ENCODE measurements around the gene VPS51. TPM values are rescaled to one million over a fixed set of nuclear protein-coding genes. Genes with fewer than 3 reads are reported as not detected.

The VPS51 gene
- total and polyA plus RNA-seq, 4 donors = 69.6 to 164 (median 124) TPM

GRCh38 chr11:65058012-65058411 lies 38.0 kb upstream of the VPS51 start:
- 76 to 89% methylated on average over 13 of the region's 13 CpGs for WGBS, 2 donors
- H3K36me3 ChIP-seq (ENCODE audit: control insufficient read depth in 4 of 4, insufficient read depth in 4 of 4, low read length in 4 of 4) = no peaks in the 10 kb centered on the region
- no peak for ATAC-seq (ENCODE audit: insufficient read depth, low FRiP score)
- no peak for TF ChIP-seq CTCF (IDR thresholded peaks at IDR 0.05; ENCODE audit: control extremely low read depth, extremely low read depth)
- H3K4me1 ChIP-seq (ENCODE audit: control insufficient read depth in 5 of 5, insufficient read depth in 5 of 5, low read length in 5 of 5) = no peaks in the 10 kb centered on the region
- no peak overlapping the region for H3K4me3 ChIP-seq
- H3K27me3 ChIP-seq (ENCODE audit: control insufficient read depth in 3 of 3, insufficient read depth in 3 of 3, low read length in 2 of 3) = no peaks in the 10 kb centered on the region
- DNase-seq = no peak
- H3K27ac ChIP-seq (ENCODE audit: low read depth in 1 of 2, low read length in 1 of 2) = no peak overlapping the region
- H3K9me3 ChIP-seq (ENCODE audit: control insufficient read depth in 4 of 4, insufficient read depth in 3 of 4, low read length in 3 of 4) = no peaks in the 10 kb centered on the region
- H3K9ac ChIP-seq (ENCODE audit: insufficient read depth in 1 of 2, low read length in 2 of 2) = no peak overlapping the region

GRCh38 chr11:65058419-65059054 lies 37.5 kb upstream of the VPS51 start, which contains the start of gene NAALADL1:
TSS of gene NAALADL1 (minus strand) at chr11:65058553. CDS start at chr11:65058521, 32 bp downstream.
- no peak for TF ChIP-seq CTCF (IDR thresholded peaks at IDR 0.05; ENCODE audit: control extremely low read depth, extremely low read depth)
- WGBS, 2 donors = 79 to 83% methylated on average over 8 of the region's 8 CpGs
- ATAC-seq (ENCODE audit: insufficient read depth, low FRiP score) (no peak), DNase-seq (no peak)
- Histone ChIP-seq H3K27me3 (ENCODE audit: control insufficient read depth in 3 of 3, insufficient read depth in 3 of 3, low read length in 2 of 3) (no peaks in the 10 kb centered on the region), H3K9me3 (ENCODE audit: control insufficient read depth in 4 of 4, insufficient read depth in 3 of 4, low read length in 3 of 4) (no peaks in the 10 kb centered on the region), H3K27ac (ENCODE audit: low read depth in 1 of 2, low read length in 1 of 2) (no peak within 1 kb of the TSS), H3K9ac (ENCODE audit: insufficient read depth in 1 of 2, low read length in 2 of 2) (no peak within 1 kb of the TSS), H3K4me1 (ENCODE audit: control insufficient read depth in 5 of 5, insufficient read depth in 5 of 5, low read length in 5 of 5) (no peaks in the 10 kb centered on the region), H3K36me3 (ENCODE audit: control insufficient read depth in 4 of 4, insufficient read depth in 4 of 4, low read length in 4 of 4) (no peaks in the 10 kb centered on the region), H3K4me3 (no peak within 1 kb of the TSS)

- DNase-seq (no peak), ATAC-seq (ENCODE audit: insufficient read depth, low FRiP score) (no peak)
- H3K27me3 ChIP-seq (ENCODE audit: control insufficient read depth in 3 of 3, insufficient read depth in 3 of 3, low read length in 2 of 3) = no peaks in the 10 kb centered on the region
- H3K4me3 ChIP-seq = no peak overlapping the region
- H3K27ac ChIP-seq (ENCODE audit: low read depth in 1 of 2, low read length in 1 of 2) = no peak overlapping the region
- TF ChIP-seq CTCF (IDR thresholded peaks at IDR 0.05; ENCODE audit: control extremely low read depth, extremely low read depth) = no peak
- H3K4me1 ChIP-seq (ENCODE audit: control insufficient read depth in 5 of 5, insufficient read depth in 5 of 5, low read length in 5 of 5) = no peaks in the 10 kb centered on the region
- H3K36me3 ChIP-seq (ENCODE audit: control insufficient read depth in 4 of 4, insufficient read depth in 4 of 4, low read length in 4 of 4) = no peaks in the 10 kb centered on the region
- H3K9ac ChIP-seq (ENCODE audit: insufficient read depth in 1 of 2, low read length in 2 of 2) = no peak overlapping the region
- 47 to 54% methylated on average over 3 of the region's 3 CpGs for WGBS, 2 donors
- H3K9me3 ChIP-seq (ENCODE audit: control insufficient read depth in 4 of 4, insufficient read depth in 3 of 4, low read length in 3 of 4) = no peaks in the 10 kb centered on the region
Measured at GRCh38 chr11:65059523-65059922, 36.5 kb upstream of the VPS51 start.

Measured in lung (tissue), 12 donors.